GM19452 (cell line): Measurements from ENCODE around the gene KICS2.
A peak's percentile ranks its signal among the peaks of the same experiment; 100 is the strongest.
"Not testable (repeated sequence)": the region's sequence is repeated elsewhere in the genome, so short reads cannot be mapped to it uniquely, and the experiment has no call there.

ENCODE experiments used
- ATAC-seq: cut with Tn5 transposase; IDR thresholded peaks from one replicate; pipeline ENCODE4 v1.9.1; 2021; ENCODE audit not compliant: unreplicated experiment

KICS2 gene

DNA sequence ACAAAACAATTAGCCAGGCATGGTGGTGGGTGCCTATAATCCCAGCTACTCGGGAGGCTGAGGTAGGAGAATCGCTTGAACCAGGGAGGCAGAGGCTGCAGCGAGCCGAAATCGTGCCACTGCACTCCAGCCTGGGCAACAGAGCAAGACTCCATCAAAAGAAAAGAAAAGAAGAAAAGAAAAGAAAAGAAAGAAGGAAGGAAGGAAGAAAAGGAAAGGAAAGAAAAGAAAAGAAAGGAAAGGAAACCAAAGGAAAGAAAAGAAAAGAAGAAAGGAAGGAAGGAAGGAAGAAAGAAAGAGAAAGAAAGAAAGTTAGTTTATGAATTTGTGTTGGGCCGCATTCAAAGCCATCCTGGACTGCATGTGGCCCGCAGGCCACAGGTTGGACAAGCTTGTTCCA, 4.5 kb downstream of the KICS2 start:
- not testable (repeated sequence) for ATAC-seq

DNA sequence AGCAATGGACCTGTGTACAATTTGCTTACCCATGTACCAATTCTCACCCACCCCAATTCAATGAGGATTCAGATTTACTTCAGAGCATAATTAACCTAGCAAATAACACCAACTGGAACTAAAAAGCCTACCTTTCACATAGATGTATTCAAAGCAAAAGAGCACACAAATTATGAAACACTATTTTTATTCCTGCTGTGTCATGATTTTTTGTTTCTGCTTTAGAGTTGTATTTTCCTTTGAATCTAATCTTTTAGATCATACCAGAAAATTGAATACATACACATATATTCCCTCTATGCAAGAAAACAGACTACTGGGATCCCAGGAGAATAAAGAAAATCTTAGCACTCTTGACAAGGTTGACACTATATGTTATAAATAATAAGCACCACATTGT, 5.9 kb downstream of the KICS2 start:
- ATAC-seq, result no peak

DNA sequence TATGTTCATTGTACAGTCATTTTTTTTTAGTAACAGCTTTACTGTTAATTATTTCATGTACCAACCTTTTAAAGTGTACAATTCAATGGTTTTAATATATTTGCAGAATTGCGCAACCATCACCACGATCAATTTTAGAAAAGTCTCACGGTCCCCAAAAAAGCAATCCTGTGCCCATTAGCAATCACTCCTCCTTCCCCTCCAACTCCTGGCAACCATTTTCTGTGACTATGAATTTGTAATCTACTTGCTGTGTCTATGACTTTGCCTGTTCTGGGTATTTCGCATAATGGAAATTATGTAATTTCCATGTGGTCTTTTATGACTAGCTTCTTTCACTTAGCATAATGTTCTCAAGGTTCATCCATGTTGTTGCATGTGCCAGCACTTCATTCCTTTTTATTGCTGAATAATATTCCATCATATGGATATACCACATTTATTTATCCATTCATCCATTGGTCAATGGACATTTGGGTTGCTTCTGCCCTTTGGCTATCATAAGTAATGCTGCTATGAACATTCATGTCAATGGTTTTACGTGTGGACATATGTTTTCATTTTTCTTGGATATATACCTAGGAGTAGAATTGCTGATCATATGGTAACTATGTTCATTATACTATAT, 9.9 kb downstream of the KICS2 start:
- ATAC-seq, result no peak

DNA sequence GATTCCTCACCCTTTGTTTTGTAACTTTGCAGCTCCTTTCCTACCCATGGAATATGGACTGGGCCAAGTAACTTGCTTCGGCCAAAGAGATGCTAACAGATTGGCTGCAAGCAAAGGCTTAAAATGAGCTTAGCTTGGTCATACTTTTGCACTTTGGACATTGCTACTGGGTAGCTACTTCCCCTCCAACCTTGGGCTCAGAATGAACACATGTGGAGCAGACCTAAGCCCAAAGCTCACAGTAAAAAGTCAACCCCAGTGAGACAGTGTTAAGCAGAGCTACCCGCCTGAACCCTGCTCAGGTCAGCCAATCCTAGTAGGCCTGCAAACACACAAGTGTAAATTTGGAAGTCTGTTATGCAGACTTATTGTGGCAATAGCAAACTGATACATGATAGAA, 14.6 kb downstream of the KICS2 start:
- no peak for ATAC-seq

- ATAC-seq, result no peak
Measured at GRCh38 chr12:64205542-64205941, 16.6 kb downstream of the KICS2 start.

DNA sequence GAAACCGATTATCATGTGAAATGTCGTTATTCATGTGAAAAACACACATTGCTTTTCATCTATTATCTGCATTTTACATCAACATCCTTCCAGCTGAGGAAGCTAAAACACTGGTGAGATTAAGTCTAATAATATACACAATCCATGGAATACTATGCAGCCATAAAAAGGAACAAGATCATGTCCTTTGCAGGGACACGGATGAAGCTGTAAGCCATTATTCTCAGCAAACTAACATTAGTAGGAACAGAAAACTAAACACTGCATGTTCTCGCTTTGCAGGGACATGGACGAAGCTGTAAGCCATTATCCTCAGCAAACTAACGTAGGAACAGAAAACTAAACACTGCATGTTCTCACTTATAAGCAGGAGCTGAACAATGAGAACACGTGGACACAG, 18.3 kb downstream of the KICS2 start:
- no peak for ATAC-seq

DNA sequence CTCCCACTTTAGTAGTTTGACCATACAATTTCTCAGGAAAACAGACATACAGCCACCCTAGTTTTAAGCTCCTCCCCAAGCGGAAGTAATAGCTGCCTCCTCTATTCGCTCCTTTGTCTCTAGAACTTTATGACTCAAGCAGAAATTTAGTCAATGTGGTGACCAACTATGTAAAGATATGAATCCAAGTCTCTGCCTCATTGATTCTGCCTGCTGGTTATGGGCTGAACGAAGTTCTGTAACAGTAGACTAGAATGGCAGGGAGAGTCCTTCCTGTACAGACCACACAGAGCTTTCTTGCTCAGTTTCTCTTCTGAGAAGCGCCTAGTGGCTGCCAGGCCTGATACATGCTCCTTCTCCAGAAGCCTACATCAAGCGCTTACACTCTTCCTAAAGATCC, 19.1 kb downstream of the KICS2 start:
- no peak for ATAC-seq

DNA sequence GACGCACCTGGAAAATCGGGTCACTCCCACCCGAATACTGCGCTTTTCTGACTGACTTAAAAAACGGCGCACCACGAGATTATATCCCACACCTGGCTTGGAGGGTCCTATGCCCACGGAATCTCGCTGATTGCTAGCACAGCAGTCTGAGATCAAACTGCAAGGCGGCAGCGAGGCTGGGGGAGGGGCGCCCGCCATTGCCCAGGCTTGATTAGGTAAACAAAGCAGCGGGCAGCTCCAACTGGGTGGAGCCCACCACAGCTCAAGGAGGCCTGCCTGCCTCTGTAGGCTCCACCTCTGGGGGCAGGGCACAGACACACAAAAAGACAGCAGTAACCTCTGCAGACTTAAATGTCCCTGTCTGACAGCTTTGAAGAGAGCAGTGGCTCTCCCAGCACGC, 26.3 kb downstream of the KICS2 start:
- not testable (repeated sequence) for ATAC-seq

DNA sequence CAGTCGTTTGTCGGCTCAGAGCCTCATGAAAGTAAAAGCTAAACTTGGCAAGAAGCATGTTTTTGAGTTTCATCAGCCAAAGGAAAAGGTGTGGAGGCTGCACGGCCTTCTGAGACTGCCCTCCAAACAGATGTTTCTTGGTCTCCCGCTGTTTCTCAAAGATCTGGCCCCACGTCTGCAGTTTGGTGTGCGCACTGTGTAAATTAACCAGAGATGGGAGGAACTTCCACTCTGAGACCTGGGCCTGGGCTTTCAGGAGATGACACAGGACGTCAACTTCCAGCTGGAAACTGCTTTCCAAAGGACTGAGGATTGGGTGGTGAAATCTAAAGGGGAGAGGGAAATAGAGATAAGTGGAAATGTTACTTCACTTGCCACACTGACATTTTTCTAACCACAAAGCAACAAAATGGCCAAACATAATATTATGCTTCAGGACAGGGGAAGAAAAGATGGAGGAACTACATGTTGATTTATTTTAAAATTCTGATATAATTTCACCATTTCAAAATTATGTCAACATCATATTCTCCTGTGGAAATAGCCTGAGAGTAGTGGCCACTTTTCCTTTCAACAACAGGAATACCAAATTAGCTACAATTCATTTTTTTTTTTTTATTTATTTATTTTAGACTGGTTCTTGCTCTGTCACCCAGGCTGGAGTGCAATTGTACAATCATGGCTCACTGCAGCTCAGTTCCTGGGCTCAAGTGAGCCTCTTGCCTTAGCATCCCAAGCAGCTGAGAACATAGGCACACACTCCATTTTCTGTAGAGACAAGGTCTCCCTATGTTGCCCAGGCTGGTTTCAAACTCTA, 27.6 kb downstream of the KICS2 start:
- ATAC-seq, result no peak

- no peak for ATAC-seq
Measured at GRCh38 chr12:64193931-64194330, 28.2 kb downstream of the KICS2 start.

DNA sequence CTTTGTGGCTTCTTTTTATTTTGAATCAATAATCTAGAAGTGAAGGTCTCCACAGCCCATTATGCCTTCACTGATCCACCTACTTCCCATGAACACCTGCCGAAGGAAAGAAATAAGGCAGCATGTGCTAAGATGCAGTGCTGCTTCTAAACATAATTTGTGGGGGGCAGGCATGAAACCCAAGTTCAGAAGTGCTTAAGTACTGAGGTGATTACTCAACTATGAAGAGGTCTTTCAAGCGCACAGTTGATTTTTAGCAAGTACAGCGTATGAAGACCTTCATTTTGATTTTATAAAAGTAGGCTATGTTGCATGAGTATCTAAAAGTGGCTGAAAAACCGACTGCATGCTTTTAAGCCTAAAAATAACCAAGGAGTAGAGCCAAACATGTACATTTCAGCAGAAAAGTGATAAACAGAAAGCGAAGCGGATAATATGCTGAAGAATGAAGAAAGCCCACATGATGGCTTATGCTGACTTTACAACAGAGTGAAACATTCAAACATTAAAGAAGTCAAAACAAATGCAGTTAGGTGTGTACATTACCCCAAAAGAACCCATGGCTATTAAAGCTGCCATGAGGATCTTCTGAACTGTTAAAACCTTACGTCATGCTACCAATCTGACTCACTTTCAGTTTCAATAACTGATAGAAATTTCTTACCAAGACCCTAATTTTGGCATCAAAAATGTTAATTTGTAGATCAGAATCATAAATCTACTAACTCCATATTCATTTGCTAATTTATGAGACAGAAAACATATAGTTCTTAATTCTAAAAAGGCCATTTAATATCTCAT, 29.3 kb downstream of the KICS2 start:
- ATAC-seq, result peak; percentile 95

DNA sequence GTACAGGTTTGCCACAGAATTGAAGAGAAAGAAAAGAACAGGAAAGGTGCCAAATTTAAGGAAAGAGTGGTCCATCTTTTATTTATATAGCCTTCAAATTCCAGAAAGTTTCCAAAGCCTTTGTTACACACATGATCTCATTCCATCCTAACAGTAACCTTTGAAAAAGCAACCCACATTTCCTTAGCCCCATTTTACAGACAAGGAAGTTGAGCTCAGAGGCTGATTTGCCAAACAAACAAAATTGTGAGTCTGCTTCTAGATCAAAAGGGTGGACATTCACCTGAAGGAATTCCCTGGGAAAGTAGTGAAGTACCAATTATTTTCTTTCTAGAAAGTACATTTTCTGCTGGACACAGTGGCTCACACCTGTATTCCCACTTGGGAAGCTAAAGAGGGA, 32.0 kb downstream of the KICS2 start:
- no peak for ATAC-seq

GRCh38 chr12:64189530-64189929, 32.6 kb downstream of the KICS2 start:
- ATAC-seq, result no peak

- ATAC-seq, result no peak
Measured at GRCh38 chr12:64187794-64188193, 34.3 kb downstream of the KICS2 start.

DNA sequence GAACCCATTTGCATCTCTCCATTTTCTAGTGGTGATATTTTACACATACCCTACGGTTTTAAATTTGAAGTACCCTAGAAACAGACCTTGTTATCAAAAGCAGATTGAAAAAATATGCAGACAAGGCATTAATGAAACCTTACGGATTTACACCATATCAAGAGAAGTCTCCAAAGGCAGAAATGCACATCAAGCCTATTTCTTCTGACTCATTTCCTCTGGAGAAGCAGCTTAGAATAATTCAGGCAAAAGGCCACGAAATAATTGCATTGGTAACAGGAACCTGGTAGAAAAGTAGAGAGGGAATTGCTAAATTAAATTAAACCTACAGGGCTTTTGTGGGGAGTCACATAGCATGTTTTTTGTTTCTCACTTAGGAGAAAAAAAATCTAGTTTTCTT, 34.7 kb downstream of the KICS2 start:
- no peak for ATAC-seq

GRCh38 chr12:64186789-64187188, 35.3 kb downstream of the KICS2 start:
- ATAC-seq, result peak; percentile 92

- ATAC-seq, result no peak
Measured at GRCh38 chr12:64184216-64184615, 37.9 kb downstream of the KICS2 start.

- no peak for ATAC-seq
Measured at GRCh38 chr12:64181430-64182291, 40.4 kb downstream of the KICS2 start.

DNA sequence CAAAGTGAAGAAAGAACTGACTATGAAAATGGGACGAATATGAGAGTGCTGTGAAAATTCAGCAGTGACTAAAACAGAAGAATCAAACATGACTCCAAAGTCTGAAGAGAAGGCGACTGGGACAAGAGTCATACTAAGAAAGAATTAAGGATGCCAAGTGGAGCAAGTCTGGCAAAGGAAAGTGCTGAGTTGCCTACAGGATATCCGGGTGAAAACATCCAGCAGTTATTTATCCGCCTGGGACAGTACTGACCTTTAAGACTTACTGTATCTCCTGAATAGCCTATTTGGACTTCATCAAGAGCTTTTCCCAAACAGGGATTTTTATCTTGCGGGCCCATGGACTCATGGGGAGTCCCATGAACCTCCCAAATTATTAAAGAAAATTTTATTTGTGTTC, 41.1 kb downstream of the KICS2 start:
- no peak for ATAC-seq

GRCh38 chr12:64178122-64178521, 44.0 kb downstream of the KICS2 start:
- ATAC-seq, result no peak

- ATAC-seq, result no peak
Measured at GRCh38 chr12:64177001-64177400, 45.1 kb downstream of the KICS2 start.
